BLaER1 (cell line): ENCODE measurements around the gene TOM1.

ENCODE experiments used
- H3K27ac ChIP-seq: shearing (Covaris generic); formaldehyde crosslinking; 2 replicates; pipeline ENCODE4 v1.8.1; 2022
- H3K27me3 ChIP-seq: shearing (Covaris generic); formaldehyde crosslinking; 2 replicates; pipeline ENCODE4 v1.8.1; 2022
- H3K36me3 ChIP-seq: shearing (Covaris generic); formaldehyde crosslinking; 2 replicates; pipeline ENCODE4 v1.8.1; 2022
- H3K4me1 ChIP-seq: shearing (Covaris generic); formaldehyde crosslinking; 2 replicates; pipeline ENCODE4 v1.8.1; 2022
- H3K4me2 ChIP-seq: shearing (Covaris generic); formaldehyde crosslinking; 2 replicates; pipeline ENCODE4 v1.8.1; 2022
- H3K4me3 ChIP-seq: shearing (Covaris generic); formaldehyde crosslinking; 2 replicates; pipeline ENCODE4 v1.8.1; 2022
- H3K9ac ChIP-seq: shearing (Covaris generic); formaldehyde crosslinking; 2 replicates; pipeline ENCODE4 v1.8.1; 2022
- H3K9me3 ChIP-seq: shearing (Covaris generic); formaldehyde crosslinking; 2 replicates; pipeline ENCODE4 v1.8.1; 2022
- H4K20me1 ChIP-seq: shearing (Covaris generic); formaldehyde crosslinking; 2 replicates; pipeline ENCODE4 v1.8.1; 2022
- Cebpa-rat ChIP-seq: shearing (Covaris generic); IDR thresholded peaks from 2 replicates; pipeline ENCODE4 v1.8.1; 2022

Gene TOM1

GRCh38 chr22:35319244-35319985, 19.7 kb downstream of the TOM1 start:
- peaks cover 17% of the 10 kb centered on the region for H3K4me1 ChIP-seq
- H4K20me1 ChIP-seq: peaks cover 25% of the 10 kb centered on the region
- no peak overlapping the region for H3K4me2 ChIP-seq
- no peaks in the 10 kb centered on the region for H3K27me3 ChIP-seq
- H3K9ac ChIP-seq: no peak overlapping the region
- no peak for TF ChIP-seq Cebpa-rat
- peaks cover 75% of the 10 kb centered on the region for H3K36me3 ChIP-seq
- no peaks in the 10 kb centered on the region for H3K9me3 ChIP-seq
- no peak overlapping the region for H3K4me3 ChIP-seq
- H3K27ac ChIP-seq: no peak overlapping the region

DNA sequence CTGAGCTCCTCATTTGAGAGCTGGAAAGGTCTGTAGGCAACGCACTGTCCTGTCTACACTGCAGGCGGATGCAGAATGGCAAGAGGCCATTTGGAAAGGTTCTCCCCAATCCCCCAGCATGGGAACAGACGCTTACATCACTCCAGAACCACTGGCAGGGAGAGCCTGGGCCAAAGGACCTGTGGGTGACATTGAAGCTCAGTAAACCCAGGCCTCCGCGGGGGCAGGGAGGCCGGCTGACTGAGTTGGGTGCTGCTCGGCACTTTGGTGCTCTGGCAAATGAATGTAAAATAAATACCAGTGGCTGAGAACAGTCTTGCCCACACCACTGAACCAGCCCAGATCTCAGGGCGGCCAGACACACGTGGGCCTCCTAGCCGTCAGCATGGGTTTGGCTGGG, 22.4 kb downstream of the TOM1 start:
- Histone ChIP-seq H3K9me3 (no peaks in the 10 kb centered on the region), H3K4me1 (peaks cover 13% of the 10 kb centered on the region), H3K27me3 (no peaks in the 10 kb centered on the region), H4K20me1 (no peaks in the 10 kb centered on the region; the same call in 1 of the 2 replicates), H3K4me2 (no peak overlapping the region), H3K36me3 (peaks cover 97% of the 10 kb centered on the region), H3K9ac (no peak overlapping the region), H3K4me3 (no peak overlapping the region), H3K27ac (no peak overlapping the region)
- no peak for TF ChIP-seq Cebpa-rat

DNA sequence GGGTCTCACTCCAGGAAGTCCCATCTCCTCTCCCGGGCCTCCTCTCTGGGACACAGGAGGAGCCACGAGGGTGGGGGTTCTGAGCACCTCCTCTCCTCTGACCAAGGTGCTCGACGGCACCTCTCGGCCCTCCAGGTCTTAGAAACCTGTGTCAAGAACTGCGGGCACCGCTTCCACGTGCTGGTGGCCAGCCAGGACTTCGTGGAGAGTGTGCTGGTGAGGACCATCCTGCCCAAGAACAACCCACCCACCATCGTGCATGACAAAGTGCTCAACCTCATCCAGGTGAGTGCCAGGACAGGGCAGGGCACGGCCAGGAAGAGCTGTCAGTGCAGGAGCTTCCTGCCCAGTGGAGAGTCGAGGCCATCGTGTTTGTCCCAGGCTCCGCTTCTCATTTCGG, 23.2 kb downstream of the TOM1 start:
- Histone ChIP-seq H3K4me2 (no peak overlapping the region), H3K4me1 (peaks cover 13% of the 10 kb centered on the region), H3K36me3 (peaks cover 97% of the 10 kb centered on the region), H3K4me3 (no peak overlapping the region), H4K20me1 (no peaks in the 10 kb centered on the region), H3K27me3 (no peaks in the 10 kb centered on the region), H3K9ac (no peak overlapping the region), H3K27ac (no peak overlapping the region), H3K9me3 (no peaks in the 10 kb centered on the region)
- TF ChIP-seq Cebpa-rat: no peak

GRCh38 chr22:35323305-35323704, 23.6 kb downstream of the TOM1 start:
- H3K27me3 ChIP-seq: no peaks in the 10 kb centered on the region
- no peak overlapping the region for H3K27ac ChIP-seq
- H3K9ac ChIP-seq: no peak overlapping the region
- no peaks in the 10 kb centered on the region for H4K20me1 ChIP-seq
- no peaks in the 10 kb centered on the region for H3K9me3 ChIP-seq
- TF ChIP-seq Cebpa-rat: no peak
- H3K4me3 ChIP-seq: no peak overlapping the region
- H3K36me3 ChIP-seq: peaks cover 97% of the 10 kb centered on the region
- H3K4me1 ChIP-seq: peaks cover 13% of the 10 kb centered on the region
- no peak overlapping the region for H3K4me2 ChIP-seq

GRCh38 chr22:35324067-35324466, 24.4 kb downstream of the TOM1 start:
- Histone ChIP-seq H3K9ac (no peak overlapping the region), H3K4me2 (no peak overlapping the region), H3K4me3 (no peak overlapping the region), H3K27ac (no peak overlapping the region), H3K27me3 (no peaks in the 10 kb centered on the region), H4K20me1 (no peaks in the 10 kb centered on the region), H3K36me3 (peaks cover 97% of the 10 kb centered on the region), H3K9me3 (no peaks in the 10 kb centered on the region), H3K4me1 (peaks cover 14% of the 10 kb centered on the region)
- TF ChIP-seq Cebpa-rat: no peak

DNA sequence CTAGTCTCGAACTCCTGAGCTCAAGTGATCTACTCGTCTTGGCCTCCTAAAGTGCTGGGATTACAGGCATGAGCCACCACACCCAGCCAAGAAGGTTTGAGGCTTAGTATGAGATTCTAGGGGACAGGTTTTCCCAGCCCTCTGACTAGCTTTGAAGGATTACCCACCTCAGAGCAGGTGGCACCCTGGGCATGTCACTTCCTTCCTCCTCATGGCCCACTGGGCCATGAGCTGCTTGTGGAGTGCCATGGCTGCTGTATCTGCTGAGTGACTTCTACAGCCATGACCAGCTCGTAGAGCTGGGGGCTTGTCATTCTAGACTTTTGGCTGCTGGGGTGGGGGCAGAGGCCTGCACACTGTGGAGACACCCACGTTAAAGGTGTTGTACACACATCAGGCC, 25.1 kb downstream of the TOM1 start:
- H3K9ac ChIP-seq: no peak overlapping the region
- H3K4me3 ChIP-seq: no peak overlapping the region
- peaks cover 91% of the 10 kb centered on the region for H3K36me3 ChIP-seq
- H3K4me1 ChIP-seq: peaks cover 21% of the 10 kb centered on the region
- peak overlapping the region; percentile 28 for H3K4me2 ChIP-seq
- peak overlapping the region; percentile 35; the same call in 1 of the 2 replicates for H3K27ac ChIP-seq
- H4K20me1 ChIP-seq: no peaks in the 10 kb centered on the region
- no peaks in the 10 kb centered on the region for H3K27me3 ChIP-seq
- H3K9me3 ChIP-seq: no peaks in the 10 kb centered on the region
- no peak for TF ChIP-seq Cebpa-rat

- no peaks in the 10 kb centered on the region for H3K9me3 ChIP-seq
- H3K9ac ChIP-seq: no peak overlapping the region
- peak overlapping the region; percentile 35; the same call in 1 of the 2 replicates for H3K27ac ChIP-seq
- H3K4me2 ChIP-seq: peak overlapping the region; percentile 28; the same call in 1 of the 2 replicates
- H3K4me3 ChIP-seq: no peak overlapping the region
- peaks cover 26% of the 10 kb centered on the region for H3K4me1 ChIP-seq
- no peaks in the 10 kb centered on the region for H4K20me1 ChIP-seq
- peaks cover 86% of the 10 kb centered on the region for H3K36me3 ChIP-seq
- no peak for TF ChIP-seq Cebpa-rat
- no peaks in the 10 kb centered on the region for H3K27me3 ChIP-seq
These were observed 25.5 kb downstream of the TOM1 start for GRCh38 chr22:35325209-35325608.

DNA sequence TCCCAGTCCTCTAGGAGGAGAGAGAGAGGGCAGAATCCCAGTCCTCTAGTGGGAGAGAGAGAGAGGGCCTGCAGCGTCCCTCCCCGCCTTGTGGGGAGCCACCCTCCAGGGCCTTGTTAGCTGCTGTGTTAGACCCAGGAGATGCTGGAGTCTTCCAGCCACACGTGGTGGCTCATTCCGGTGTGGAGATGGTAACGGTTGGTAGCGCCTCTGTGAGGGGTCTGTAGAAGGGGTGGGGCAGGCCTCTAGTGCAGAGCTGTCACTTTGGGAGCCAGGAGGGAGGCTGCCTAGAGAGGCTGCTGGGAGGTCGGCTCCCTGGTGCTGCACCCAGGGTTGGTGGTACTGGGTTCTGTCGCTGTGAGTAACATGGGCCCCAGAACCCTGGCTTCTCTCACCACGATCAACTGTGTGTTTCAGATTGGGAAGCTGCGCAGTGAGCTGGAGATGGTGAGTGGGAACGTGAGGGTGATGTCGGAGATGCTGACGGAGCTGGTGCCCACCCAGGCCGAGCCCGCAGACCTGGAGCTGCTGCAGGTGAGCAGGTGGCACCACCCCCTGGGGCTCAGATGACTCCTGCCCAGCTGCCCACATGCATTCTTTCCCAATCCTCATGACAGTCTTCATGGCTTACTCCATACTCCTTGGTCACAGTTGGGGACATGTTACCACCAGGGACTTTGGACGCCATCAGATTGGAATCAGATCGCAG, 27.3 kb downstream of the TOM1 start:
- no peaks in the 10 kb centered on the region for H4K20me1 ChIP-seq
- H3K36me3 ChIP-seq: peaks cover 83% of the 10 kb centered on the region
- no peak overlapping the region for H3K4me3 ChIP-seq
- no peak overlapping the region for H3K27ac ChIP-seq
- peaks cover 44% of the 10 kb centered on the region for H3K4me1 ChIP-seq
- H3K9ac ChIP-seq: no peak overlapping the region
- H3K4me2 ChIP-seq: no peak overlapping the region
- H3K9me3 ChIP-seq: no peaks in the 10 kb centered on the region
- no peak for TF ChIP-seq Cebpa-rat
- H3K27me3 ChIP-seq: no peaks in the 10 kb centered on the region

GRCh38 chr22:35327690-35328471, 28.2 kb downstream of the TOM1 start:
- no peak overlapping the region for H3K4me2 ChIP-seq
- H3K9me3 ChIP-seq: no peaks in the 10 kb centered on the region
- no peaks in the 10 kb centered on the region for H3K27me3 ChIP-seq
- peaks cover 52% of the 10 kb centered on the region for H3K4me1 ChIP-seq
- no peak overlapping the region for H3K9ac ChIP-seq
- H3K36me3 ChIP-seq: peaks cover 83% of the 10 kb centered on the region
- no peak for TF ChIP-seq Cebpa-rat
- no peak overlapping the region for H3K27ac ChIP-seq
- H3K4me3 ChIP-seq: no peak overlapping the region
- no peaks in the 10 kb centered on the region for H4K20me1 ChIP-seq

DNA sequence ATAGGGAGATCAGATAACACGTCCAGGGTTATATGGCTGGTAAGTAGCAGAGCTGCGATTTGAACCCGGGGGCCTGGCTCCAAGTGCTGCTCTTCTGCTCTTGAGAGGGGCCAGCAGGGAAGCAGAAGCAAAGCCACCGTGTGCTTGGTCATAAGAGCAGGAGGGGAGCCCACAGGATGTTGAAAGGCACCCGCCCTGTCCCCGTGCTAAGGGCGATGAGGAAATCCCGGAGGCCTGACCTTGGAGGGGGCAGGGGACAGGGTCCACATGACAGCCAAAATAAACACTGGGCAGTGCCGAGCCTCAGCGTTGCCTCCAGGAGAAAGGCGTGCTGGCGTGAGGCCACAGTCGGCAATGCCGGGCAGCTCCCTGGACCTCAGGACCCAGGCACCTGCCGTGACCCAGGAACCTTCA, 28.8 kb downstream of the TOM1 start:
- H3K9me3 ChIP-seq: no peaks in the 10 kb centered on the region
- no peak overlapping the region for H3K4me3 ChIP-seq
- H3K27me3 ChIP-seq: no peaks in the 10 kb centered on the region
- H3K27ac ChIP-seq: no peak overlapping the region
- no peak for TF ChIP-seq Cebpa-rat
- H4K20me1 ChIP-seq: no peaks in the 10 kb centered on the region
- H3K4me2 ChIP-seq: no peak overlapping the region
- no peak overlapping the region for H3K9ac ChIP-seq
- H3K36me3 ChIP-seq: peaks cover 83% of the 10 kb centered on the region
- peaks cover 58% of the 10 kb centered on the region for H3K4me1 ChIP-seq
